DND-41 (cell line): Measurements from ENCODE around the gene MYADML2.

ENCODE experiments used
- EZH2 ChIP-seq: IDR thresholded peaks from 3 replicates; pipeline ENCODE4 v1.6.1; 2012; ENCODE audit warnings: borderline replicate concordance, low read depth, mild to moderate bottlenecking, moderate library complexity, low read length, inconsistent platforms; ENCODE audit not compliant: severe bottlenecking
- TF ChIP-seq, protein P1 (sequence below): IDR thresholded peaks from 2 replicates; pipeline ENCODE4 v1.5.1; 2012; ENCODE audit warnings: borderline replicate concordance, low read length, moderate library complexity, mild to moderate bottlenecking; ENCODE audit not compliant: poor library complexity, severe bottlenecking; ENCODE audit errors: extremely low read depth

GRCh38 chr17:81927653-81928543 is 19.1 kb downstream of the MYADML2 start, which contains the start of gene MAFG:
- TF ChIP-seq, protein P1, sequence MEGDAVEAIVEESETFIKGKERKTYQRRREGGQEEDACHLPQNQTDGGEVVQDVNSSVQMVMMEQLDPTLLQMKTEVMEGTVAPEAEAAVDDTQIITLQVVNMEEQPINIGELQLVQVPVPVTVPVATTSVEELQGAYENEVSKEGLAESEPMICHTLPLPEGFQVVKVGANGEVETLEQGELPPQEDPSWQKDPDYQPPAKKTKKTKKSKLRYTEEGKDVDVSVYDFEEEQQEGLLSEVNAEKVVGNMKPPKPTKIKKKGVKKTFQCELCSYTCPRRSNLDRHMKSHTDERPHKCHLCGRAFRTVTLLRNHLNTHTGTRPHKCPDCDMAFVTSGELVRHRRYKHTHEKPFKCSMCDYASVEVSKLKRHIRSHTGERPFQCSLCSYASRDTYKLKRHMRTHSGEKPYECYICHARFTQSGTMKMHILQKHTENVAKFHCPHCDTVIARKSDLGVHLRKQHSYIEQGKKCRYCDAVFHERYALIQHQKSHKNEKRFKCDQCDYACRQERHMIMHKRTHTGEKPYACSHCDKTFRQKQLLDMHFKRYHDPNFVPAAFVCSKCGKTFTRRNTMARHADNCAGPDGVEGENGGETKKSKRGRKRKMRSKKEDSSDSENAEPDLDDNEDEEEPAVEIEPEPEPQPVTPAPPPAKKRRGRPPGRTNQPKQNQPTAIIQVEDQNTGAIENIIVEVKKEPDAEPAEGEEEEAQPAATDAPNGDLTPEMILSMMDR = peak; percentile 75
- TF ChIP-seq EZH2 = no peak
